Esophagus (tissue), 2 donors: Measurements from ENCODE around the gene CCDC33. TPM values are rescaled to one million over a fixed set of nuclear protein-coding genes. Genes with fewer than 3 reads are reported as not detected.
"Not testable (repeated sequence)": the region's sequence is repeated elsewhere in the genome, so short reads cannot be mapped to it uniquely, and the experiment has no call there.

Experiments
- H3K27ac ChIP-seq, 2 donors: one replicate each; pipeline ENCODE4 v1.5.1; 2013; ENCODE audit warnings: low read depth in 2 of 2, mild to moderate bottlenecking in 2 of 2, inconsistent platforms in 1 of 2, low read length in 1 of 2, moderate library complexity in 1 of 2
- H3K27me3 ChIP-seq, 2 donors: one replicate each; pipeline ENCODE4 v1.6.1; 2013; ENCODE audit warnings: low read length in 2 of 2, control low read depth in 1 of 2, mild to moderate bottlenecking in 1 of 2; ENCODE audit not compliant: insufficient read depth in 2 of 2, control insufficient read depth in 1 of 2
- H3K36me3 ChIP-seq, 2 donors: one replicate each; pipeline ENCODE4 v1.6.1; 2013; ENCODE audit warnings: low read length in 1 of 2; ENCODE audit not compliant: control insufficient read depth in 2 of 2, insufficient read depth in 2 of 2
- H3K4me1 ChIP-seq, 2 donors: one replicate each; pipeline ENCODE4 v1.6.1; 2013; ENCODE audit warnings: low read length in 1 of 2; ENCODE audit not compliant: control insufficient read depth in 2 of 2, insufficient read depth in 2 of 2
- H3K4me3 ChIP-seq, 2 donors: one replicate each; pipeline ENCODE4 v1.5.1; 2013; ENCODE audit warnings: low read length in 2 of 2, mild to moderate bottlenecking in 2 of 2, low read depth in 1 of 2, moderate library complexity in 1 of 2
- H3K9me3 ChIP-seq, 2 donors: one replicate each; pipeline ENCODE4 v1.6.1; 2013; ENCODE audit warnings: mild to moderate bottlenecking in 2 of 2, low read depth in 1 of 2, low read length in 1 of 2, moderate library complexity in 1 of 2; ENCODE audit not compliant: control insufficient read depth in 2 of 2, insufficient read depth in 1 of 2
- WGBS, 2 donors: extraction: QIAGEN DNeasy Blood & Tissue Kit; methylation state at CpG; one replicate each; pipeline ENCODE4 v1.1.7; 2013; 5-methylcytosine and 5-hydroxymethylcytosine counted together
- polyA plus RNA-seq, 2 donors: library from polyadenylated mRNA; stranded (reverse); fragments of 200-250 nt; gene quantifications; one replicate each; pipeline ENCODE4 v1.2.3, GENCODE V29; 2013
- donor health status: healthy with polysubstance abuse.
- donor health status: Bipolar disorder and iron deficiency.

Gene CCDC33
- polyA plus RNA-seq, 2 donors: not detected

DNA sequence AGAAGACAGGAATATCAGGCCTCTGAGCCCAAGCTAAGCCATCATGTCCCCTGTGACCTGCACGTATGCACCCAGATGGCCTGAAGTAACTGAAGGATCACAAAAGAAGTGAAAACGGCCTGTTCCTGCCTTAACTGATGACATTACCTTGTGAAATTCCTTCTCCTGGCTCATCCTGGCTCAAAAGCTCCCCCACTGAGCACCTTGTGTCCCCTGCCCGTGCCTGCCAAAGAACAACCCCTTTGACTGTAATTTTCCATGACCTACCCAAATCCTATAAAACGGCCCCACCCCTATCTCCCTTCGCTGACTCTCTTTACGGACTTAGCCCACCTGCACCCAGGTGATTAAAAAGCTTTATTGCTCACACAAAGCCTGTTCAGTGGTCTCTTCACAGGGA is 123.2 kb downstream of the CCDC33 start:
- not testable (repeated sequence) for H3K36me3 ChIP-seq, H3K4me3 ChIP-seq, H3K9me3 ChIP-seq, H3K4me1 ChIP-seq, H3K27me3 ChIP-seq
- peak overlapping the region in 1 of 2 donors; percentile 33 for H3K27ac ChIP-seq
- WGBS, 2 donors: 43 to 54% methylated on average over 6 of the region's 6 CpGs

DNA sequence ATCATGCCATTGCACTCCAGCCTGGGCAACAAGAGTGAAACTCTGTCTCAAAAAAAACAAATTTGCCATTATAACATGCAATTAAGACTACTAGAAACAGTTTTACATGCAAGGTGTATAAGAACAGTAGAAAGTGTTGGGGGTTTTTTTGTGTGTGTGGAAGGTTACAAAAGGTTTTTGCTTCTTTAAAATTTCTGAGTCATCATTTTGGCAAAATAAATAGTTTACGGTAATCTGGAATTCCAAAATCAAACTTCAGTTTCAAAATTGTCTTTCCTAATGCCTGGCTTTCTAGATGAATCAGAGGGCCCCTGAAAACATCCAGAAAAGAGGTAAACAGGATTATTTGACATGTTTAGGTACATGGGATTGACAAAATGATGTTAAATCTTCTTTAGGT is 124.7 kb downstream of the CCDC33 start:
- WGBS, 2 donors: 25 to 43% methylated on average over 1 of the region's 1 CpG
- H3K4me3 ChIP-seq, H3K36me3 ChIP-seq, H3K9me3 ChIP-seq, H3K4me1 ChIP-seq, H3K27ac ChIP-seq, H3K27me3 ChIP-seq: not testable (repeated sequence)

DNA sequence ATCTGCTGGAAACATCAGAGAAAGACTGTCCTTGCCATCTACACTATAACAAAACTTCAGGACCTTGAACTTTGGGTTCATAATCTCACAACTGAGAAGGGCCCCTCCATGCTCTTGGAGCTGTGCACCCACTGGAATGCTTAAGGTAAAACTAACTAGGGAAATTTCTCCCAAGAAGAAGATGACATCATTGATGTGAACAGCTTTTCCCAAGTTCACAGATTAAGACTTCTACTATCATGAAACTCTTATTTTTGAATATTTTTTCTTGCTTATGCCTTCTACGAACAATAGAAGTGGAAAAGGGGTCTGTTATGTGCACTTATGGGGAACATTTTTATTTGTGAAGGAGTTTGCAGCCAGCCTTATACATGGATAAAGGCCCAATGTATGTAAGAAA is 126.4 kb downstream of the CCDC33 start:
- Histone ChIP-seq H3K27ac (no peak overlapping the region), H3K36me3 (no peaks in the 10 kb centered on the region), H3K4me1 (peaks cover 0 to 3% of the 10 kb centered on the region in 2 donors), H3K9me3 (no peaks in the 10 kb centered on the region), H3K27me3 (no peaks in the 10 kb centered on the region), H3K4me3 (no peak overlapping the region)
- 82 to 88% methylated on average over 1 of the region's 1 CpG for WGBS, 2 donors

DNA sequence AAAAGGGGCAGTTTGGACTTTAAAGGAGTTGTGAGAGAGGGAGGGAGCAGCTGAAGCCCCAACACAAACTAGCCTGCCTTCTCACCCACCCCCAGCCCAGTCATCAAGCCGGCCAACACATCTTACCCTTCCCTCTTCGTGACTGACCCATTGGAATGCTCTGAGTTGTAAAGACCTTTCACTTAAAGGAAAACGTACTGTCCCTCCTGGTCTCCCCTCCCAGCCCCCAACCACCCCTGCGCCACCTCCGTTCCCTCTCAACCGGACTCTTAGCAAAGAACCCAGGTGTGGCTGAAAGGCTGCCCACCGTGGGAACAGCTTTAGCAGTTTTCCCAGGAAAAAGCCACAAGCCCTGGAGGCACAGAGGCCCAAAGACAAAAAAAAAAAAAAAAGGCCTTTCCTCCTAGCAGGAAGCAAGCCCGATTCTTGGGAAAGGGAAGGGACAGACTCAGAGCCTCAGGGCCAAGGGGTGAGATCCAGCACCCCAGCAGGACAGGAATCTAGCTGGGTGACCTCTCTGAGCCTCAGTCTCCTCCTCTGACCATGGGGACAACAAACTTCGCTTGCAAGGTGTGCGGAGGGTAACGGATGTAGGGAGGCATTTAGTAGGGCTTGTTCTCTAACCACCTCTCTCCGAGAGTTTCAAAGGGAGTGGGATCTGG is 128.9 kb downstream of the CCDC33 start:
- Histone ChIP-seq H3K27ac (peak overlapping the region; percentile 40 to 56), H3K36me3 (no peaks in the 10 kb centered on the region), H3K9me3 (no peaks in the 10 kb centered on the region), H3K4me3 (peak overlapping the region; percentile 56 to 63), H3K27me3 (no peaks in the 10 kb centered on the region), H3K4me1 (peaks cover 0 to 4% of the 10 kb centered on the region in 2 donors)
- 64 to 65% methylated on average over 12 of the region's 12 CpGs for WGBS, 2 donors

DNA sequence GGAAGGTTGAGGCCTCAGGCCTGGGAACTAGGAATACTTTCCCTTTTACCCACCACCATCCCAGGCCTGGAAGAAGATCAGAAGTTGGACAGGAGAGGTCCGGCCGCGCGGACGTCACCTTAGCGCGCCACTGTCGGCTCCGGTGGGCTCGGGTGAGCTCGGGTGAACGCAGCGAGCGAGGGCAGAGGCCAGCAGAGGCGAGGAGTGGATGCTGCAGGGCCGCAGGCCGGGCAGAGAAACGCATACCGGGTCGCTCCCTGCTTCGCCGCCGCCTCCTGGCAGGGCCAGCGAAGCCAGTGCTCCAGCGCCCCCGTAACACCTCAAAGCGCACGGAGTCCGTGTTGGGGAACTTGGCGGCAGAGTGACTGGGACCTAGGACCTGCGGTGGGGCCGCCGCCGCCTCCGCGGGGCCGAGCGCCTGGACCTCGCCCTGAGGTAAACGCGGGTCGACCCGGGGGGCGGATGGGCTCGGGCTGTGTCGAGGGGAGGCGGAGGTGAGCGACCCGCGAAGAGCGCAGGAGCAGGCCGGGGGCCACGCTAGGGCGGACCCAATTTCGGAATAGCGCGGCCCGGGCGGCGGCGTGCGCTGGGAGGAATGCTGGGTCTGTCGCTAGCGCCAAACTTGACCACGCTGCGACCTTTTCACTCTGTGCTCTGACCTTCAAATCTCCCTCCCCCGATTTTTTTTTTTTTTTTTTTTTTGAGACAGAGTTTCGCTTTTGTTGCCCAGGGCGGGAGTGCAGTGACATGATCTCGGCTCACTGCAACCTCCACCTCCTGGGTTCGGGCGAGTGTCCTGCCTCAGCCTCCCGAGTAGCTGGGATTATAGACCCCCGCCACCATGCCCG is 129.7 kb downstream of the CCDC33 start:
- H3K36me3 ChIP-seq: no peaks in the 10 kb centered on the region
- H3K9me3 ChIP-seq: no peaks in the 10 kb centered on the region
- no peaks in the 10 kb centered on the region for H3K27me3 ChIP-seq
- peaks cover 0 to 4% of the 10 kb centered on the region in 2 donors for H3K4me1 ChIP-seq
- H3K4me3 ChIP-seq: peak overlapping the region; percentile 56 to 63
- peak overlapping the region; percentile 40 to 56 for H3K27ac ChIP-seq
- WGBS, 2 donors: 5 to 7% methylated on average over 72 to 75 of the region's 75 CpGs

DNA sequence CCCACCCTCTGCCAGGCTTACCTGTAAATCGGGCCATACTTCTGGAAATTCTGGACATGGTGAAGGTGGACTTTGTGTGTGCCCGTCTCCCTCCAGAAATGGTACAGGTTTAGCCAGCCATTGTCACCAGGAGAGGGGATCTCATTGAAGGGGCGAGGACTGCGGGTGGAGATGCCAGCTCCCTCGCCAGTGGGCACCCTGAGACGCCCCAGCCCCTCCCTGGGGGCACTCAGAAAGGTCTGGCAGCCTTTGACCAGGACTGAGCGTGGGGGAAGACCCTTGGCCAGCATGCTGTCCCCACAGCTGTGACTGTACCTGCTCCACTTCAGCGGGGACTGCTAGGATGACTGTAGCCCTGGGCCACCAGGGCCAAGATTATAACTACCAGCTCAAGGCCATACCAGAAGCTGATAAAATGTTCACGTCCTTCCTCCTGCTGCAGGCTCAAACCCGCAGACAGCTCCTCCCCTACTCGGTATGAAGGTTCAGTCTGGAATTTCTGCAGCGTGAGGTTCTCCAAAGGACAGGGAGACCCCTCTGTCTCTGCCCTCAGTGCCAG is 131.2 kb downstream of the CCDC33 start, which contains the start of gene CYP11A1:
CYP11A1 (minus strand) TSS at position 351 of the 559 bp plus-strand sequence; CDS start at position 290, 61 bp downstream.
- H3K36me3 ChIP-seq: no peaks in the 10 kb centered on the region
- H3K4me1 ChIP-seq: peaks cover 0 to 4% of the 10 kb centered on the region in 2 donors
- no peaks in the 10 kb centered on the region for H3K27me3 ChIP-seq
- 65 to 66% methylated on average over 12 of the region's 12 CpGs for WGBS, 2 donors
- peak within 1 kb of the TSS in 1 of 2 donors; percentile 63 for H3K4me3 ChIP-seq
- no peak within 1 kb of the TSS for H3K27ac ChIP-seq
- H3K9me3 ChIP-seq: no peaks in the 10 kb centered on the region

DNA sequence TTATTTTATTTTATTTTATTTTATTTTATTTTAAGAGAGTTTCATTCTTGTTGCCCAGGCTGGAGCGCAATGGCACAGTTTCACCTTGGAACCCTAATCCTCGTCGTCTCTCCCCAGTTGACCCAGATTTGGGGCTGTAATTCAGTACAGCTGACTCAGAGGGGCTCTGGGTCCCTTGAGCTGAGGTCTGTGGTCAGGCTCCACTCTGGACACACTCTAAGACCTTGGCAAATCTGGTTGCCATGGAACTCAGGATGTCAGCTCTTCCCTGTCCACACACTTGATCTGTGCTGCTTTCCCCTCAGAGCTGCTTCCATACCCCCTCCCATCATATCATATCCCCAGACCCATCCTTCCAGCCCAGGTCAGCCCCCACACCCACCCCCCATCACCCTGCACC is 132.0 kb downstream of the CCDC33 start:
- peaks cover 0 to 4% of the 10 kb centered on the region in 2 donors for H3K4me1 ChIP-seq
- H3K36me3 ChIP-seq: no peaks in the 10 kb centered on the region
- H3K9me3 ChIP-seq: no peaks in the 10 kb centered on the region
- no peak overlapping the region for H3K4me3 ChIP-seq
- no peak overlapping the region for H3K27ac ChIP-seq
- WGBS, 2 donors: 85 to 95% methylated on average over 3 of the region's 3 CpGs
- no peaks in the 10 kb centered on the region for H3K27me3 ChIP-seq

DNA sequence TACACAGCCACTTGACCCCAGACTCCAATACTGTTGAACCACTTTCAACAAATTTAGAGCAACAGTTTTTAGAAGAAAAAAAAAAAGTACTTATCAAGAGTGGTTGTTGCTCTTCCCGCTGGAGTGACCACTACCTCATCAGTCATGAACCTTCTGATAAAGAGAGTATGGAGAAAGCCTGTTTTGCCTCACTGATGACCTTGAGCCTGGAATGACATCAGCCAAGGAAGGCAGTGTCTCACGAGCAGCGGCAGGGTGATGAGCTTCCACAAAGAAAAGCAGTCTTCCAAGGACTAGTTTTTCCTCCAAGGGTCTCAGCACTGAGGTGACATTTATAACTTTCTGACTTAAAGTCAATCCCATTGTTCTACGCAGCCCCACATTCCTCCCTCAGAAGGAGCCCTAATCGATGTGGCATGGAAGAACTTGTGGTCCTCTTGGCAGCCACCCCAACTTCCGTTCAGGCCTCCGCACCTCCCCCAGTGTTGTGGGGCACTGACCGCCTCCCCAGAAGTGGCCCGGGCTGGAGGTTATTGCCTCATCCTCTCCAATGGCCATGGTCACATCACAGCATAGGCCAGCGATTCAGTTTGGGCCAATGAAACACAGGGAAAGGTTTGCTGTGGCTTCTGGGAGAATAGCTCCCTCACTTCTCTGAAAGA is 133.1 kb downstream of the CCDC33 start:
- no peaks in the 10 kb centered on the region for H3K36me3 ChIP-seq
- no peak overlapping the region for H3K27ac ChIP-seq
- peaks cover 0 to 4% of the 10 kb centered on the region in 2 donors for H3K4me1 ChIP-seq
- no peaks in the 10 kb centered on the region for H3K9me3 ChIP-seq
- H3K4me3 ChIP-seq: no peak overlapping the region
- 60 to 74% methylated on average over 10 of the region's 10 CpGs for WGBS, 2 donors
- H3K27me3 ChIP-seq: no peaks in the 10 kb centered on the region

DNA sequence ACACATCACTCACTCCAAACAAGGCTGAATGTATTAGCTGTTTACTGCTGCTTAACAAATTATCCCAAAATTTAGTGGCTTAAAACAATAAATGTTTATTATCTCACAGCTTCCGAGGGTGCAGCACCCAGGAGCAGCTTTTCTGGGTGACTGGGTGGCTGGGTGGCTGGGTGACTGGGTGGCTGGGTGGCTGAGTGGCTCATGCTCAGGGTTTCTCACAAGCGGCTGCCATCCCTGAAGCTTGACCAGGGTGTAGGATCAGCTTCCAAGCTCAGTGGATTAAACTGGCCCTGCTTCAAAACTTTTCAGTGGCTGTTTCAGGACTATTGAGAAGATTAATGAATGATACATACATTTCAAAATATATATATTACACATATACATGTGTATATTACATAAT is 133.6 kb downstream of the CCDC33 start:
- Histone ChIP-seq H3K4me3 (no peak overlapping the region), H3K36me3 (no peaks in the 10 kb centered on the region), H3K27ac (no peak overlapping the region), H3K9me3 (no peaks in the 10 kb centered on the region), H3K27me3 (no peaks in the 10 kb centered on the region), H3K4me1 (peaks cover 4% of the 10 kb centered on the region in 2 donors)
- WGBS, 2 donors: 82% methylated on average over 2 of the region's 2 CpGs
